GM23338 (cell line): ENCODE measurements around the gene LAMB1. TPM values are rescaled to one million over a fixed set of nuclear protein-coding genes. Genes with fewer than 3 reads are reported as not detected.

Experiments
- ATAC-seq: fragments of 200-7000 bp; cut with Tn5 transposase; 3 replicates; pipeline ENCODE4 v1.9.1; 2020
- DNase-seq: peaks from one replicate; pipeline ENCODE4 v3.0.0-alpha.2; 2015; ENCODE audit warnings: low spot score
- H2AFZ ChIP-seq: fragments of 200-600 bp; sonication (generic); 2 replicates; pipeline ENCODE4 v1.8.0; 2016; ENCODE audit warnings: antibody characterized with exemption, mild to moderate bottlenecking, moderate library complexity
- H3F3A ChIP-seq: fragments of 200-600 bp; sonication (generic); replicated peaks from 2 replicates; pipeline ENCODE4 v1.8.0; 2017; ENCODE audit warnings: antibody characterized with exemption, mixed run types, low read depth
- H3K27ac ChIP-seq: fragments of 200-600 bp; sonication (generic); 2 replicates; pipeline ENCODE4 v1.6.1; 2016; ENCODE audit warnings: low read depth
- H3K27me3 ChIP-seq: fragments of 200-600 bp; sonication (generic); 2 replicates; pipeline ENCODE4 v1.8.0; 2016; ENCODE audit warnings: mild to moderate bottlenecking, mixed run types, moderate library complexity; ENCODE audit not compliant: insufficient read depth
- H3K36me3 ChIP-seq: fragments of 200-600 bp; sonication (generic); 2 replicates; pipeline ENCODE4 v1.8.0; 2016; ENCODE audit warnings: mild to moderate bottlenecking; ENCODE audit not compliant: insufficient read depth
- H3K4me1 ChIP-seq: fragments of 200-600 bp; sonication (generic); 2 replicates; pipeline ENCODE4 v1.8.0; 2016; ENCODE audit warnings: mild to moderate bottlenecking, moderate library complexity; ENCODE audit not compliant: insufficient read depth
- H3K4me2 ChIP-seq: fragments of 200-600 bp; sonication (generic); 2 replicates; pipeline ENCODE4 v1.7.1; 2017; ENCODE audit warnings: mixed run types
- H3K4me3 ChIP-seq: fragments of 200-600 bp; sonication (generic); 2 replicates; pipeline ENCODE4 v1.6.1; 2016; ENCODE audit warnings: mixed run types
- H3K79me2 ChIP-seq: fragments of 200-600 bp; sonication (generic); replicated peaks from 2 replicates; pipeline ENCODE4 v1.8.0; 2017; ENCODE audit warnings: mild to moderate bottlenecking; ENCODE audit not compliant: insufficient read depth
- H3K9me2 ChIP-seq: fragments of 200-600 bp; sonication (generic); 2 replicates; pipeline ENCODE4 v1.8.0; 2017; ENCODE audit not compliant: insufficient read depth
- H4K20me1 ChIP-seq: fragments of 200-600 bp; sonication (generic); replicated peaks from 2 replicates; pipeline ENCODE4 v1.8.0; 2017; ENCODE audit warnings: mild to moderate bottlenecking; ENCODE audit not compliant: insufficient read depth
- H3K27ac Mint-ChIP-seq: 2 replicates; pipeline ENCODE4 v1.8.0; 2020; ENCODE audit warnings: inconsistent platforms, mild to moderate bottlenecking, moderate library complexity, mixed read lengths
- H3K27me3 Mint-ChIP-seq: 3 replicates; pipeline ENCODE4 v1.8.0; 2022; ENCODE audit warnings: low read depth, mild to moderate bottlenecking, moderate library complexity, mixed read lengths, inconsistent platforms; ENCODE audit not compliant: insufficient read depth, poor library complexity
- H3K36me3 Mint-ChIP-seq: 3 replicates; pipeline ENCODE4 v1.8.0; 2021; ENCODE audit warnings: low read depth, mild to moderate bottlenecking, inconsistent platforms, moderate library complexity, mixed read lengths
- H3K4me1 Mint-ChIP-seq: 3 replicates; pipeline ENCODE4 v1.8.0; 2020; ENCODE audit warnings: mild to moderate bottlenecking, inconsistent platforms, mixed read lengths
- H3K4me3 Mint-ChIP-seq: 3 replicates; pipeline ENCODE4 v1.8.0; 2021; ENCODE audit warnings: moderate library complexity, mild to moderate bottlenecking, inconsistent platforms, mixed read lengths
- H3K9me3 Mint-ChIP-seq: 3 replicates; pipeline ENCODE4 v1.8.0; 2020; ENCODE audit warnings: moderate library complexity, mild to moderate bottlenecking, inconsistent platforms, mixed read lengths
- CREB1 ChIP-seq: fragments of 250-450 bp; sonication (Bioruptor Pico); IDR thresholded peaks from 2 replicates; pipeline ENCODE4 v1.5.0; 2020; ENCODE audit warnings: low read depth, mild to moderate bottlenecking, moderate library complexity
- EZH2 ChIP-seq: fragments of 200-600 bp; sonication (generic); IDR thresholded peaks from one replicate; pipeline ENCODE4 v1.8.0; 2017; ENCODE audit warnings: antibody characterized with exemption, mild to moderate bottlenecking, low read depth; ENCODE audit not compliant: unreplicated experiment
- JUNB ChIP-seq: IDR thresholded peaks from one replicate; pipeline ENCODE4 v1.6.1; 2016; ENCODE audit warnings: antibody characterized with exemption; ENCODE audit not compliant: unreplicated experiment
- REST ChIP-seq: IDR thresholded peaks from one replicate; pipeline ENCODE4 v1.6.1; 2018; ENCODE audit warnings: antibody characterized with exemption; ENCODE audit not compliant: unreplicated experiment
- STAT1 ChIP-seq: IDR thresholded peaks from one replicate; pipeline ENCODE4 v1.6.1; 2016; ENCODE audit warnings: antibody characterized with exemption; ENCODE audit not compliant: unreplicated experiment
- ZNF114 ChIP-seq: fragments of 250-450 bp; sonication (Bioruptor Pico); IDR thresholded peaks from 2 replicates; pipeline ENCODE4 v1.5.0; 2020; ENCODE audit warnings: mild to moderate bottlenecking, moderate library complexity
- ZNF331 ChIP-seq: fragments of 250-450 bp; sonication (Bioruptor Pico); IDR thresholded peaks from 2 replicates; pipeline ENCODE4 v1.5.0; 2020; ENCODE audit warnings: low read depth, mild to moderate bottlenecking, moderate library complexity
- polyA plus RNA-seq: library from polyadenylated mRNA; unstranded; fragments of >200 nt; fragmentation: Nextera tagmentation; extraction: Ambion mirVana; gene quantifications from 2 replicates; pipeline ENCODE4 v1.2.1, GENCODE V29; 2016
- total RNA-seq: library from RNA; depleted of rRNA; stranded (reverse); fragments of >200 nt; shearing (Covaris generic); gene quantifications from 2 replicates; pipeline ENCODE4 v1.2.3, GENCODE V29; 2014
- TF ChIP-seq, protein P1 (sequence below), 2 experiments: fragments of 200-600 bp in 1 of 2; sonication (generic) in 1 of 2; conservative IDR thresholded peaks; 2 replicates each; pipeline versions ENCODE4 v1.5.1 to v1.6.1; 2016 to 2017; ENCODE audit warnings: antibody characterized with exemption in 2 of 2, low read depth in 2 of 2, mild to moderate bottlenecking in 2 of 2, moderate library complexity in 1 of 2
- TF ChIP-seq, protein P2 (sequence below): IDR thresholded peaks from 2 replicates; pipeline ENCODE4 v1.6.1; 2016; ENCODE audit warnings: antibody characterized with exemption

LAMB1 gene
- total and polyA plus RNA-seq, 2 experiments from 2014 or later, result 53.5 to 57.8 TPM

DNA sequence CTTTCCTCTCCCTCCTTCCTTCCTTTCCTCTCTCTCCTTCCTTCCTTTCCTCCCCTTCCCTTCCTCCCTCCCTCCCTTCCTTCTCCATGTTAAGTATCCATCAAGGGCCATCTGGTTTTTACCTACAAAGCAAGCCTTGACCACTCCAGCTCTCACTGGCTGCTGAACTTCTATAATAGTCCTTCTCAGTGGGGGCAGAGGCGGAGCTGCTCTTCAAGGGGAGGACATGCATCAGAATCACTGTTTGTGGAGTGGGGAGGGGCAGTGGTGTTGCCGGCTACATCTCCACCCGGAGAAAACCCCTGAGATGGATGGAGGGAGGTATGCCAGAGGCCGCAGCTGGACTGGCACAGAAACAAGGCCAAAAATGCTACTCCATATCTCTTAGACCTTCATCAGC, 25.9 kb downstream of the LAMB1 start (continued):
- TF ChIP-seq REST, result no peak
- no peak for TF ChIP-seq EZH2
- no peak for TF ChIP-seq STAT1
- no peak for TF ChIP-seq JUNB
- TF ChIP-seq, protein P1, sequence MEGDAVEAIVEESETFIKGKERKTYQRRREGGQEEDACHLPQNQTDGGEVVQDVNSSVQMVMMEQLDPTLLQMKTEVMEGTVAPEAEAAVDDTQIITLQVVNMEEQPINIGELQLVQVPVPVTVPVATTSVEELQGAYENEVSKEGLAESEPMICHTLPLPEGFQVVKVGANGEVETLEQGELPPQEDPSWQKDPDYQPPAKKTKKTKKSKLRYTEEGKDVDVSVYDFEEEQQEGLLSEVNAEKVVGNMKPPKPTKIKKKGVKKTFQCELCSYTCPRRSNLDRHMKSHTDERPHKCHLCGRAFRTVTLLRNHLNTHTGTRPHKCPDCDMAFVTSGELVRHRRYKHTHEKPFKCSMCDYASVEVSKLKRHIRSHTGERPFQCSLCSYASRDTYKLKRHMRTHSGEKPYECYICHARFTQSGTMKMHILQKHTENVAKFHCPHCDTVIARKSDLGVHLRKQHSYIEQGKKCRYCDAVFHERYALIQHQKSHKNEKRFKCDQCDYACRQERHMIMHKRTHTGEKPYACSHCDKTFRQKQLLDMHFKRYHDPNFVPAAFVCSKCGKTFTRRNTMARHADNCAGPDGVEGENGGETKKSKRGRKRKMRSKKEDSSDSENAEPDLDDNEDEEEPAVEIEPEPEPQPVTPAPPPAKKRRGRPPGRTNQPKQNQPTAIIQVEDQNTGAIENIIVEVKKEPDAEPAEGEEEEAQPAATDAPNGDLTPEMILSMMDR (conservative IDR thresholded peaks at IDR 0.05; ENCODE audit: low read depth in 2 of 2), result no peak
- no peak for TF ChIP-seq ZNF331 (CRISPR knock-in tag)

- DNase-seq (no peak), ATAC-seq (no peak)
- H3K4me3 Mint-ChIP-seq, result no peak overlapping the region
- Histone ChIP-seq H3K79me2 (no peaks in the 10 kb centered on the region), H4K20me1 (no peaks in the 10 kb centered on the region), H3K27ac (no peak overlapping the region), H3K27me3 (no peaks in the 10 kb centered on the region), H2AFZ (no peak overlapping the region), H3K4me1 (no peaks in the 10 kb centered on the region), H3K4me2 (no peak overlapping the region), H3F3A (no peaks in the 10 kb centered on the region), H3K9me2 (no peaks in the 10 kb centered on the region), H3K4me3 (no peak overlapping the region), H3K36me3 (peaks cover 8% of the 10 kb centered on the region; the same call in 1 of the 2 replicates)
- H3K4me1 Mint-ChIP-seq, result peaks cover 31% of the 10 kb centered on the region
- no peaks in the 10 kb centered on the region; the same call in 2 of the 3 replicates for H3K9me3 Mint-ChIP-seq
- no peak overlapping the region for H3K27ac Mint-ChIP-seq
- H3K27me3 Mint-ChIP-seq, result peaks cover 5% of the 10 kb centered on the region
- peaks cover 18% of the 10 kb centered on the region for H3K36me3 Mint-ChIP-seq
- no peak for TF ChIP-seq CREB1 (CRISPR knock-in tag)
- TF ChIP-seq, protein P2, sequence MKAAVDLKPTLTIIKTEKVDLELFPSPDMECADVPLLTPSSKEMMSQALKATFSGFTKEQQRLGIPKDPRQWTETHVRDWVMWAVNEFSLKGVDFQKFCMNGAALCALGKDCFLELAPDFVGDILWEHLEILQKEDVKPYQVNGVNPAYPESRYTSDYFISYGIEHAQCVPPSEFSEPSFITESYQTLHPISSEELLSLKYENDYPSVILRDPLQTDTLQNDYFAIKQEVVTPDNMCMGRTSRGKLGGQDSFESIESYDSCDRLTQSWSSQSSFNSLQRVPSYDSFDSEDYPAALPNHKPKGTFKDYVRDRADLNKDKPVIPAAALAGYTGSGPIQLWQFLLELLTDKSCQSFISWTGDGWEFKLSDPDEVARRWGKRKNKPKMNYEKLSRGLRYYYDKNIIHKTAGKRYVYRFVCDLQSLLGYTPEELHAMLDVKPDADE, result no peak
- TF ChIP-seq ZNF114 (CRISPR knock-in tag), result no peak
- TF ChIP-seq REST, result no peak
- no peak for TF ChIP-seq EZH2
Measured at GRCh38 chr7:107976620-107977019, 26.3 kb downstream of the LAMB1 start.
